Parathyroid adenoma (tissue), 2 donors: ENCODE results near the gene TMEM254.
"Not testable (repeated sequence)": the region's sequence is repeated elsewhere in the genome, so short reads cannot be mapped to it uniquely, and the experiment has no call there.

ENCODE experiments used
- H2AFZ ChIP-seq: fragments of 300-600 bp; sonication (generic); one replicate; pipeline ENCODE4 v1.7.0; 2017; ENCODE audit warnings: antibody characterized with exemption, mild to moderate bottlenecking
- H3K27ac ChIP-seq: fragments of 300-600 bp; sonication (generic); one replicate; pipeline ENCODE4 v1.7.0; 2017
- H3K27me3 ChIP-seq: fragments of 300-600 bp; sonication (generic); one replicate; pipeline ENCODE4 v1.7.0; 2017; ENCODE audit warnings: low read length; ENCODE audit not compliant: control insufficient read depth, insufficient read depth
- H3K36me3 ChIP-seq: fragments of 300-600 bp; sonication (generic); one replicate; pipeline ENCODE4 v1.7.0; 2017; ENCODE audit warnings: low read length; ENCODE audit not compliant: control insufficient read depth, insufficient read depth
- H3K4me1 ChIP-seq: fragments of 300-600 bp; sonication (generic); one replicate; pipeline ENCODE4 v1.7.0; 2017; ENCODE audit warnings: control low read depth
- H3K4me2 ChIP-seq: fragments of 300-600 bp; sonication (generic); one replicate; pipeline ENCODE4 v1.7.0; 2017; ENCODE audit warnings: low read length
- H3K4me3 ChIP-seq: fragments of 300-600 bp; sonication (generic); one replicate; pipeline ENCODE4 v1.7.0; 2017; ENCODE audit warnings: low read depth, low read length
- H3K79me2 ChIP-seq: fragments of 300-600 bp; sonication (generic); one replicate; pipeline ENCODE4 v1.7.0; 2017; ENCODE audit warnings: control low read depth
- H3K9ac ChIP-seq: fragments of 300-600 bp; sonication (generic); one replicate; pipeline ENCODE4 v1.7.0; 2017; ENCODE audit warnings: mild to moderate bottlenecking
- H3K9me3 ChIP-seq: fragments of 300-600 bp; sonication (generic); one replicate; pipeline ENCODE4 v1.7.0; 2017; ENCODE audit warnings: low read length; ENCODE audit not compliant: control insufficient read depth
- TF ChIP-seq, protein P1 (sequence below): fragments of 300-600 bp; sonication (generic); IDR thresholded peaks from one replicate; pipeline ENCODE4 v1.7.0; 2017; ENCODE audit warnings: antibody characterized with exemption, mild to moderate bottlenecking
- donor health status: primary hyperparathyroidism.

Gene TMEM254

DNA sequence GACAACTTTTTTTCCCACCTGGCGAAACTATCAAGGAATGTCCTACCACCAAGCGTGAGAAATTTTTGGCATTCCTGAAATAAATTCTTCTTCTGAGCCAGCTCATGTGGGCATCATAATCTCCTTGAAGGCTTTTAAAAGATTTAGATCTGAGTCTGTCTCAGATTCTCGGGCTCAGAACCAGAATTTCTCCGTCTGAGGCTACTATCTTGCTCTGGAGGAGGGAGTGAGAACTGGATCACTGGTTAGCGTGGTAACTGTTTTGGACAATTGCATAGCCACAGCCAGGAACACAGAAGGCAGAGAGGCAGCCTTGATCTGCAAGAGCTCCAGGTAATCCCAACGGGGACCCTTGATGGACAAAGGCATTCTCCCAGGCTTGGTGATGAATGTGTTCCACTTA is 53.0 kb downstream of the TMEM254 start:
- TF ChIP-seq, protein P1, sequence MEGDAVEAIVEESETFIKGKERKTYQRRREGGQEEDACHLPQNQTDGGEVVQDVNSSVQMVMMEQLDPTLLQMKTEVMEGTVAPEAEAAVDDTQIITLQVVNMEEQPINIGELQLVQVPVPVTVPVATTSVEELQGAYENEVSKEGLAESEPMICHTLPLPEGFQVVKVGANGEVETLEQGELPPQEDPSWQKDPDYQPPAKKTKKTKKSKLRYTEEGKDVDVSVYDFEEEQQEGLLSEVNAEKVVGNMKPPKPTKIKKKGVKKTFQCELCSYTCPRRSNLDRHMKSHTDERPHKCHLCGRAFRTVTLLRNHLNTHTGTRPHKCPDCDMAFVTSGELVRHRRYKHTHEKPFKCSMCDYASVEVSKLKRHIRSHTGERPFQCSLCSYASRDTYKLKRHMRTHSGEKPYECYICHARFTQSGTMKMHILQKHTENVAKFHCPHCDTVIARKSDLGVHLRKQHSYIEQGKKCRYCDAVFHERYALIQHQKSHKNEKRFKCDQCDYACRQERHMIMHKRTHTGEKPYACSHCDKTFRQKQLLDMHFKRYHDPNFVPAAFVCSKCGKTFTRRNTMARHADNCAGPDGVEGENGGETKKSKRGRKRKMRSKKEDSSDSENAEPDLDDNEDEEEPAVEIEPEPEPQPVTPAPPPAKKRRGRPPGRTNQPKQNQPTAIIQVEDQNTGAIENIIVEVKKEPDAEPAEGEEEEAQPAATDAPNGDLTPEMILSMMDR, result no peak
- H3K9ac ChIP-seq, result no peak overlapping the region
- no peaks in the 10 kb centered on the region for H3K79me2 ChIP-seq
- H3K4me2 ChIP-seq, result no peak overlapping the region
- H3K27me3 ChIP-seq, result no peaks in the 10 kb centered on the region
- H2AFZ ChIP-seq, result peak overlapping the region; percentile 7
- no peaks in the 10 kb centered on the region for H3K36me3 ChIP-seq
- H3K27ac ChIP-seq, result no peak overlapping the region
- no peak overlapping the region for H3K4me3 ChIP-seq
- H3K9me3 ChIP-seq, result no peaks in the 10 kb centered on the region
- H3K4me1 ChIP-seq, result no peaks in the 10 kb centered on the region

- H3K27ac ChIP-seq, result no peak within 1 kb of the TSS
- no peak within 1 kb of the TSS for H3K9ac ChIP-seq
- TF ChIP-seq, protein P1, result no peak
Measured at GRCh38 chr10:80132299-80133139, 54.1 kb downstream of the TMEM254 start, which contains the start of gene PLAC9. Gene PLAC9 (plus strand): TSS chr10:80132730. CDS start chr10:80132763, 33 bp downstream.

GRCh38 chr10:80133206-80133605 is 54.7 kb downstream of the TMEM254 start:
- H3K36me3 ChIP-seq, result no peaks in the 10 kb centered on the region
- H3K27me3 ChIP-seq, result no peaks in the 10 kb centered on the region
- H3K9me3 ChIP-seq, result no peaks in the 10 kb centered on the region
- H3K4me3 ChIP-seq, result peak overlapping the region; percentile 34
- H3K4me2 ChIP-seq, result no peak overlapping the region
- no peak overlapping the region for H2AFZ ChIP-seq
- H3K9ac ChIP-seq, result no peak overlapping the region
- peaks cover 4% of the 10 kb centered on the region for H3K4me1 ChIP-seq
- H3K27ac ChIP-seq, result no peak overlapping the region
- TF ChIP-seq, protein P1, result no peak
- no peaks in the 10 kb centered on the region for H3K79me2 ChIP-seq

More at GRCh38 chr10:80132299-80133139, 54.1 kb downstream of the TMEM254 start, which contains the start of gene PLAC9:
- Histone ChIP-seq H3K27me3 (no peaks in the 10 kb centered on the region), H3K4me2 (peak within 1 kb of the TSS; percentile 75), H3K4me1 (no peaks in the 10 kb centered on the region), H3K9me3 (no peaks in the 10 kb centered on the region), H2AFZ (peak within 1 kb of the TSS; percentile 59), H3K79me2 (no peaks in the 10 kb centered on the region), H3K36me3 (no peaks in the 10 kb centered on the region), H3K4me3 (peak within 1 kb of the TSS; percentile 34)

- H3K27ac ChIP-seq, H3K36me3 ChIP-seq, H3K4me2 ChIP-seq, H3K9me3 ChIP-seq, H3K27me3 ChIP-seq, H3K9ac ChIP-seq, H3K4me3 ChIP-seq, H3K79me2 ChIP-seq, H3K4me1 ChIP-seq, H2AFZ ChIP-seq: not testable (repeated sequence)
Measured at GRCh38 chr10:80133687-80134086, 55.2 kb downstream of the TMEM254 start.

GRCh38 chr10:80136134-80136571 is 57.7 kb downstream of the TMEM254 start:
- H3K9me3 ChIP-seq, result no peaks in the 10 kb centered on the region
- no peak overlapping the region for H3K4me3 ChIP-seq
- no peaks in the 10 kb centered on the region for H3K36me3 ChIP-seq
- TF ChIP-seq, protein P1, result no peak
- no peaks in the 10 kb centered on the region for H3K27me3 ChIP-seq
- no peaks in the 10 kb centered on the region for H3K79me2 ChIP-seq
- no peak overlapping the region for H3K9ac ChIP-seq
- no peak overlapping the region for H3K4me2 ChIP-seq
- no peak overlapping the region for H2AFZ ChIP-seq
- H3K4me1 ChIP-seq, result peaks cover 4% of the 10 kb centered on the region
- H3K27ac ChIP-seq, result no peak overlapping the region
